ENCODE data around the gene ZNF280C.

The ZNF280C gene

GRCh38 chrX:130263016-130263415 lies 5.7 kb downstream of the ZNF280C start:
- H3K4me2 ChIP-seq (ENCODE audit: low read length): no peak overlapping the region
- H3K9ac ChIP-seq: no peak overlapping the region
- H3K27me3 ChIP-seq (ENCODE audit: control insufficient read depth, insufficient read depth, low read length): no peaks in the 10 kb centered on the region
- H3K4me1 ChIP-seq: no peaks in the 10 kb centered on the region
- no peak for TF ChIP-seq CTCF (IDR thresholded peaks at IDR 0.05)
- no peaks in the 10 kb centered on the region for H3K79me2 ChIP-seq
- no peaks in the 10 kb centered on the region for H3K36me3 ChIP-seq (ENCODE audit: control insufficient read depth, insufficient read depth, low read length)
- H3K27ac ChIP-seq: no peak overlapping the region
- no peak overlapping the region for H2AFZ ChIP-seq
- H3K4me3 ChIP-seq (ENCODE audit: low read depth, low read length): no peak overlapping the region
- H3K9me3 ChIP-seq (ENCODE audit: control insufficient read depth, low read length): no peaks in the 10 kb centered on the region

GRCh38 chrX:130262231-130262630 lies 6.5 kb downstream of the ZNF280C start:
- no peak overlapping the region for H3K4me3 ChIP-seq (ENCODE audit: low read depth, low read length)
- no peak overlapping the region for H3K27ac ChIP-seq
- H3K4me1 ChIP-seq: no peaks in the 10 kb centered on the region
- no peak overlapping the region for H3K9ac ChIP-seq
- no peaks in the 10 kb centered on the region for H3K27me3 ChIP-seq (ENCODE audit: control insufficient read depth, insufficient read depth, low read length)
- H3K36me3 ChIP-seq (ENCODE audit: control insufficient read depth, insufficient read depth, low read length): no peaks in the 10 kb centered on the region
- H3K9me3 ChIP-seq (ENCODE audit: control insufficient read depth, low read length): no peaks in the 10 kb centered on the region
- no peak overlapping the region for H3K4me2 ChIP-seq (ENCODE audit: low read length)
- no peak overlapping the region for H2AFZ ChIP-seq
- no peak for TF ChIP-seq CTCF (IDR thresholded peaks at IDR 0.05)
- H3K79me2 ChIP-seq: no peaks in the 10 kb centered on the region

DNA sequence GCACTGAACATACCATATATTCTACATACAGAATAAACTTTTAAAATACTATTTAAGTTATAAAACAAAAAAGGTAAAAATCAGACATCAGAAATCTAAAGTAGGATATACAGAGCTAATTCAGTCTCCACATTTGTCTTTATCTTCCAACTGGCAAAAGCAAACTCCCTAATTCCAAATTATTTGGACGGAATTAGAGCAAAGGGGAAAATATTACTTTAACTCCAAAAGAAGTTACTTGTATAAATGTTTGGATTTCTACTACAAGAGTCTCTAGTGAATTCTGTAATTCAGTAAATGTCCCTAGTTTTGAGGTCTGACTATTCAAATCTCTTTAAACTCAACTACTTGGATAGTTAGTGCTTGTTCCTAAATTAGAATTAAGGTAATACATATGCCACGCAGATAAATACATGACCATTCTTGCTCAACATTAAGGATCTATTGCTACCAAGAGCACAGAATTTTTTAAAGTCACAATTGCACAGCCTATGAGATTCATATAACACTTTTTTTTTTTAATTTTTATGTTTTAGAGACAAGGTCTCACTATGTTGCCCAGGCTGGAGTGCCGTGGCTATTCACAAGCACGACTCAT lies 7.3 kb downstream of the ZNF280C start:
- no peak overlapping the region for H3K4me2 ChIP-seq (ENCODE audit: low read length)
- H3K9me3 ChIP-seq (ENCODE audit: control insufficient read depth, low read length): no peaks in the 10 kb centered on the region
- TF ChIP-seq CTCF (IDR thresholded peaks at IDR 0.05): no peak
- no peaks in the 10 kb centered on the region for H3K36me3 ChIP-seq (ENCODE audit: control insufficient read depth, insufficient read depth, low read length)
- no peaks in the 10 kb centered on the region for H3K27me3 ChIP-seq (ENCODE audit: control insufficient read depth, insufficient read depth, low read length)
- H2AFZ ChIP-seq: no peak overlapping the region
- no peak overlapping the region for H3K27ac ChIP-seq
- no peaks in the 10 kb centered on the region for H3K4me1 ChIP-seq
- H3K79me2 ChIP-seq: no peaks in the 10 kb centered on the region
- no peak overlapping the region for H3K9ac ChIP-seq
- no peak overlapping the region for H3K4me3 ChIP-seq (ENCODE audit: low read depth, low read length)

- Histone ChIP-seq H3K36me3 (ENCODE audit: control insufficient read depth, insufficient read depth, low read length) (no peaks in the 10 kb centered on the region), H2AFZ (no peak overlapping the region), H3K79me2 (no peaks in the 10 kb centered on the region), H3K27ac (no peak overlapping the region), H3K9ac (no peak overlapping the region), H3K9me3 (ENCODE audit: control insufficient read depth, low read length) (no peaks in the 10 kb centered on the region), H3K4me2 (ENCODE audit: low read length) (no peak overlapping the region), H3K27me3 (ENCODE audit: control insufficient read depth, insufficient read depth, low read length) (no peaks in the 10 kb centered on the region), H3K4me1 (no peaks in the 10 kb centered on the region), H3K4me3 (ENCODE audit: low read depth, low read length) (no peak overlapping the region)
- TF ChIP-seq CTCF (IDR thresholded peaks at IDR 0.05): no peak
Observed at GRCh38 chrX:130260316-130260715, 8.4 kb downstream of the ZNF280C start.

DNA sequence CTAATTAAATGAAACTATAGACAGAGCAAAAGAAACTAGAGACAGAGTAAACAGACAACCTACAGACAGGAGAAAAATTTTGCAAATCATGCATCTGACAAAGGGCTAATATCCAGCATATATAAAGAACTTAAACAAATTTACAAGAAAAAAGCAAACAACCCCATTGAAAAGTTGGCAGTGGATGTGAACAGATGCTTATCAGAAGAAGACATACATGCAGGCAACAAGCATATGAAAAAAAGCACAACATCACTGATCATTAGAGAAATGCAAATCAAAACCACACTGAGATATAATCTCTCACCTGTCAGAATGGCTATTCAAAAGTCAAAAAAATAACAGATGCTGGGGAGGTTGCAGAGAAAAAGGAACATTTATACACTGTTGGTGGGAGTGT lies 14.8 kb downstream of the ZNF280C start:
- H3K4me1 ChIP-seq: no peaks in the 10 kb centered on the region
- TF ChIP-seq CTCF (IDR thresholded peaks at IDR 0.05): no peak
- no peak overlapping the region for H2AFZ ChIP-seq
- H3K9me3 ChIP-seq (ENCODE audit: control insufficient read depth, low read length): no peaks in the 10 kb centered on the region
- no peak overlapping the region for H3K4me3 ChIP-seq (ENCODE audit: low read depth, low read length)
- no peaks in the 10 kb centered on the region for H3K79me2 ChIP-seq
- no peaks in the 10 kb centered on the region for H3K27me3 ChIP-seq (ENCODE audit: control insufficient read depth, insufficient read depth, low read length)
- no peak overlapping the region for H3K27ac ChIP-seq
- no peak overlapping the region for H3K9ac ChIP-seq
- no peak overlapping the region for H3K4me2 ChIP-seq (ENCODE audit: low read length)
- no peaks in the 10 kb centered on the region for H3K36me3 ChIP-seq (ENCODE audit: control insufficient read depth, insufficient read depth, low read length)

Measured in parathyroid adenoma (tissue), 2 donors.